Measurements from ENCODE around the gene UPF2.
A peak's percentile ranks its signal among the peaks of the same experiment; 100 is the strongest.

The UPF2 gene

GRCh38 chr10:11959966-11960365 lies 82.6 kb downstream of the UPF2 start:
- Mint-ChIP-seq H3K4me1 (no peaks in the 10 kb centered on the region), H3K4me3 (no peak overlapping the region), H3K27ac (peak overlapping the region; percentile 23), H3K27me3 (no peaks in the 10 kb centered on the region), H3K36me3 (peaks cover 69% of the 10 kb centered on the region), H3K9me3 (no peaks in the 10 kb centered on the region)
- ATAC-seq: no peak

- Mint-ChIP-seq H3K27ac (no peak overlapping the region), H3K4me3 (no peak overlapping the region), H3K9me3 (no peaks in the 10 kb centered on the region), H3K27me3 (no peaks in the 10 kb centered on the region), H3K4me1 (no peaks in the 10 kb centered on the region), H3K36me3 (peaks cover 69% of the 10 kb centered on the region)
- no peak for ATAC-seq
Observed at GRCh38 chr10:11958956-11959355, 83.7 kb downstream of the UPF2 start.

- Mint-ChIP-seq H3K4me3 (no peak overlapping the region), H3K27ac (no peak overlapping the region), H3K4me1 (peaks cover 15% of the 10 kb centered on the region), H3K27me3 (no peaks in the 10 kb centered on the region), H3K9me3 (peaks cover 3% of the 10 kb centered on the region), H3K36me3 (peaks cover 54% of the 10 kb centered on the region)
- no peak for ATAC-seq
Observed at GRCh38 chr10:11951695-11952094, 90.9 kb downstream of the UPF2 start.

- H3K27me3 Mint-ChIP-seq: no peaks in the 10 kb centered on the region
- H3K27ac Mint-ChIP-seq: no peak overlapping the region
- H3K36me3 Mint-ChIP-seq: peaks cover 46% of the 10 kb centered on the region
- H3K9me3 Mint-ChIP-seq: peaks cover 3% of the 10 kb centered on the region
- no peak overlapping the region for H3K4me3 Mint-ChIP-seq
- ATAC-seq: no peak
- H3K4me1 Mint-ChIP-seq: peaks cover 15% of the 10 kb centered on the region
Observed at GRCh38 chr10:11950325-11951018, 92.1 kb downstream of the UPF2 start.

GRCh38 chr10:11949152-11949551 lies 93.5 kb downstream of the UPF2 start:
- H3K36me3 Mint-ChIP-seq: peaks cover 47% of the 10 kb centered on the region
- peaks cover 15% of the 10 kb centered on the region for H3K4me1 Mint-ChIP-seq
- peaks cover 3% of the 10 kb centered on the region for H3K9me3 Mint-ChIP-seq
- H3K27me3 Mint-ChIP-seq: no peaks in the 10 kb centered on the region
- no peak for ATAC-seq
- peak overlapping the region; percentile 20 for H3K27ac Mint-ChIP-seq
- no peak overlapping the region for H3K4me3 Mint-ChIP-seq

- no peaks in the 10 kb centered on the region for H3K27me3 Mint-ChIP-seq
- H3K27ac Mint-ChIP-seq: no peak overlapping the region
- no peak for ATAC-seq
- peaks cover 55% of the 10 kb centered on the region for H3K36me3 Mint-ChIP-seq
- H3K4me1 Mint-ChIP-seq: peaks cover 15% of the 10 kb centered on the region
- peaks cover 3% of the 10 kb centered on the region for H3K9me3 Mint-ChIP-seq
- no peak overlapping the region for H3K4me3 Mint-ChIP-seq
Observed at GRCh38 chr10:11946652-11947051, 96.0 kb downstream of the UPF2 start.

- Mint-ChIP-seq H3K27me3 (no peaks in the 10 kb centered on the region), H3K9me3 (no peaks in the 10 kb centered on the region), H3K4me3 (no peak overlapping the region), H3K27ac (no peak overlapping the region), H3K4me1 (no peaks in the 10 kb centered on the region), H3K36me3 (peaks cover 36% of the 10 kb centered on the region)
- no peak for ATAC-seq
Observed at GRCh38 chr10:11936389-11937152, 106.0 kb downstream of the UPF2 start.

GRCh38 chr10:11934262-11934661 lies 108.3 kb downstream of the UPF2 start:
- Mint-ChIP-seq H3K36me3 (peaks cover 57% of the 10 kb centered on the region), H3K27ac (peak overlapping the region; percentile 23), H3K9me3 (no peaks in the 10 kb centered on the region), H3K4me1 (no peaks in the 10 kb centered on the region), H3K4me3 (no peak overlapping the region), H3K27me3 (no peaks in the 10 kb centered on the region)
- no peak for ATAC-seq

GRCh38 chr10:11933577-11934223 lies 108.9 kb downstream of the UPF2 start:
- H3K27ac Mint-ChIP-seq: peak overlapping the region; percentile 23
- no peak for ATAC-seq

GRCh38 chr10:11931038-11931437 lies 111.6 kb downstream of the UPF2 start:
- Mint-ChIP-seq H3K27me3 (no peaks in the 10 kb centered on the region), H3K9me3 (no peaks in the 10 kb centered on the region), H3K4me1 (no peaks in the 10 kb centered on the region), H3K36me3 (peaks cover 68% of the 10 kb centered on the region), H3K4me3 (no peak overlapping the region), H3K27ac (no peak overlapping the region)
- ATAC-seq: no peak

More at GRCh38 chr10:11933577-11934223, 108.9 kb downstream of the UPF2 start:
- no peak overlapping the region for H3K4me3 Mint-ChIP-seq
- H3K27me3 Mint-ChIP-seq: no peaks in the 10 kb centered on the region
- no peaks in the 10 kb centered on the region for H3K4me1 Mint-ChIP-seq
- H3K9me3 Mint-ChIP-seq: no peaks in the 10 kb centered on the region
- H3K36me3 Mint-ChIP-seq: peaks cover 62% of the 10 kb centered on the region

GRCh38 chr10:11930312-11930978 lies 112.2 kb downstream of the UPF2 start:
- Mint-ChIP-seq H3K27me3 (no peaks in the 10 kb centered on the region), H3K36me3 (peaks cover 69% of the 10 kb centered on the region), H3K4me1 (no peaks in the 10 kb centered on the region), H3K9me3 (no peaks in the 10 kb centered on the region), H3K4me3 (no peak overlapping the region), H3K27ac (no peak overlapping the region)
- ATAC-seq: no peak

- no peak for ATAC-seq
- Mint-ChIP-seq H3K27me3 (no peaks in the 10 kb centered on the region), H3K36me3 (peaks cover 59% of the 10 kb centered on the region), H3K4me3 (no peak overlapping the region), H3K27ac (no peak overlapping the region), H3K9me3 (no peaks in the 10 kb centered on the region), H3K4me1 (no peaks in the 10 kb centered on the region)
Observed at GRCh38 chr10:11927746-11928145, 114.9 kb downstream of the UPF2 start.

- no peaks in the 10 kb centered on the region for H3K4me1 Mint-ChIP-seq
- H3K27me3 Mint-ChIP-seq: no peaks in the 10 kb centered on the region
- H3K27ac Mint-ChIP-seq: no peak overlapping the region
- ATAC-seq: no peak
- no peaks in the 10 kb centered on the region for H3K9me3 Mint-ChIP-seq
- H3K36me3 Mint-ChIP-seq: peaks cover 62% of the 10 kb centered on the region
- H3K4me3 Mint-ChIP-seq: no peak overlapping the region
Observed at GRCh38 chr10:11921800-11922392, 120.7 kb downstream of the UPF2 start.

GRCh38 chr10:11919271-11919670 lies 123.3 kb downstream of the UPF2 start:
- peaks cover 40% of the 10 kb centered on the region for H3K36me3 Mint-ChIP-seq
- no peaks in the 10 kb centered on the region for H3K4me1 Mint-ChIP-seq
- peak overlapping the region; percentile 19 for H3K27ac Mint-ChIP-seq
- ATAC-seq: no peak
- no peaks in the 10 kb centered on the region for H3K27me3 Mint-ChIP-seq
- no peaks in the 10 kb centered on the region for H3K9me3 Mint-ChIP-seq
- no peak overlapping the region for H3K4me3 Mint-ChIP-seq

- H3K4me1 Mint-ChIP-seq: no peaks in the 10 kb centered on the region
- H3K4me3 Mint-ChIP-seq: no peak overlapping the region
- no peak overlapping the region for H3K27ac Mint-ChIP-seq
- H3K27me3 Mint-ChIP-seq: no peaks in the 10 kb centered on the region
- no peaks in the 10 kb centered on the region for H3K9me3 Mint-ChIP-seq
- no peak for ATAC-seq
- H3K36me3 Mint-ChIP-seq: peaks cover 40% of the 10 kb centered on the region
Observed at GRCh38 chr10:11918384-11918783, 124.2 kb downstream of the UPF2 start.

All from stimulated activated memory B cell treated with anti-CD40 and anti-IgM and Interleukin-4, amounts not matched to agents 10 μg/mL and 1 μg/mL and 100 μg/mL, for 72 hours (primary cell).